Fibroblast of mammary gland (primary cell): ENCODE measurements around the gene SWI5.
A peak's percentile ranks its signal among the peaks of the same experiment; 100 is the strongest.

ENCODE experiments used
- DNase-seq: peaks from one replicate; pipeline ENCODE4 v3.0.0-alpha.2; 2010; ENCODE audit warnings: low read depth
- H3K4me3 ChIP-seq: 2 replicates; pipeline ENCODE4 v1.5.1; 2011; ENCODE audit warnings: low read depth, mild to moderate bottlenecking, low read length, moderate library complexity; ENCODE audit not compliant: control insufficient read depth
- CTCF ChIP-seq: conservative IDR thresholded peaks from 2 replicates; pipeline ENCODE4 v1.5.1; 2011; ENCODE audit warnings: low read depth, low read length, inconsistent platforms; ENCODE audit not compliant: control insufficient read depth, insufficient read depth

Gene SWI5

GRCh38 chr9:128242124-128242523, 34.0 kb upstream of the SWI5 start:
- TF ChIP-seq CTCF: no peak
- no peak overlapping the region for H3K4me3 ChIP-seq
- DNase-seq: no peak

- no peak overlapping the region for H3K4me3 ChIP-seq
- TF ChIP-seq CTCF: no peak
- peak; percentile 42 for DNase-seq
Measured at GRCh38 chr9:128242828-128243214, 33.3 kb upstream of the SWI5 start.

- TF ChIP-seq CTCF: no peak
- DNase-seq: peak; percentile 69
- H3K4me3 ChIP-seq: no peak overlapping the region
Measured at GRCh38 chr9:128243215-128244018, 32.7 kb upstream of the SWI5 start.

GRCh38 chr9:128244091-128244836, 31.8 kb upstream of the SWI5 start:
- no peak for DNase-seq
- no peak for TF ChIP-seq CTCF
- peak overlapping the region; percentile 59 for H3K4me3 ChIP-seq

GRCh38 chr9:128244837-128245231, 31.2 kb upstream of the SWI5 start:
- DNase-seq: peak; percentile 90
- TF ChIP-seq CTCF: no peak
- H3K4me3 ChIP-seq: peak overlapping the region; percentile 59

- no peak for TF ChIP-seq CTCF
- DNase-seq: peak; percentile 82
- H3K4me3 ChIP-seq: no peak overlapping the region
Measured at GRCh38 chr9:128245421-128246151, 30.5 kb upstream of the SWI5 start.
